ENCODE results near the gene NF1.

DNA sequence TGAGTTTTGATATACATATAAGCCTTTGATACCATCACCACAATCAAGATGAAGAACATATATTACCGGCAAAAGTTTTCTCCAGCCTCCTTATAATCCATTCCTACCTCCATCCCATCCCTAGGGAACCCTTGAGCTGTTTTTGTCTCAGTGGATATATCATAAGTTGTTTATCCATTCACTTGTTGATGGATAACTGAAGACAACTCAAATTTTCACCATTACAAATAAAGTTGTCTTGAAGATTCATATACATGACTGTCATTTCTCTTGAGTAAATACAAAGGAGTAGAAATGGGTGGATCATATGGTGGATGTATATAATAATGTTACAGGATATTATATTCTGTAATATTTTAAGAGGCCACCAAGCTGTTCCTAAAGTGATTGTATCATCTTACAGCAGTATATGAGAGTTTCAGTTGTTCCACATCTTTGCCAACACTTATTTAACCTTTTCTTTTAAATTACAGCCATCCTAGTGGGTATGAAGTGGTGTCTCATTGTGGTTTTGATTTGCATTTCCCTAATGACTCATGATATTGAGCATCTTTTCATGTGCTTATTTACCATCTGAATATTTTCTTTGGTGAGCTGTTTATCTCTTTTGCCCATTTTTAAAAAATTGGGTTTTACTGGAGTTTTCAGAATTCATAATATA, 17.4 kb downstream of the NF1 start:
- TF ChIP-seq, protein P1, sequence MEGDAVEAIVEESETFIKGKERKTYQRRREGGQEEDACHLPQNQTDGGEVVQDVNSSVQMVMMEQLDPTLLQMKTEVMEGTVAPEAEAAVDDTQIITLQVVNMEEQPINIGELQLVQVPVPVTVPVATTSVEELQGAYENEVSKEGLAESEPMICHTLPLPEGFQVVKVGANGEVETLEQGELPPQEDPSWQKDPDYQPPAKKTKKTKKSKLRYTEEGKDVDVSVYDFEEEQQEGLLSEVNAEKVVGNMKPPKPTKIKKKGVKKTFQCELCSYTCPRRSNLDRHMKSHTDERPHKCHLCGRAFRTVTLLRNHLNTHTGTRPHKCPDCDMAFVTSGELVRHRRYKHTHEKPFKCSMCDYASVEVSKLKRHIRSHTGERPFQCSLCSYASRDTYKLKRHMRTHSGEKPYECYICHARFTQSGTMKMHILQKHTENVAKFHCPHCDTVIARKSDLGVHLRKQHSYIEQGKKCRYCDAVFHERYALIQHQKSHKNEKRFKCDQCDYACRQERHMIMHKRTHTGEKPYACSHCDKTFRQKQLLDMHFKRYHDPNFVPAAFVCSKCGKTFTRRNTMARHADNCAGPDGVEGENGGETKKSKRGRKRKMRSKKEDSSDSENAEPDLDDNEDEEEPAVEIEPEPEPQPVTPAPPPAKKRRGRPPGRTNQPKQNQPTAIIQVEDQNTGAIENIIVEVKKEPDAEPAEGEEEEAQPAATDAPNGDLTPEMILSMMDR (IDR thresholded peaks at IDR 0.05): no peak
- TF ChIP-seq POLR2A (IDR thresholded peaks at IDR 0.05) (no peak), POLR2AphosphoS5 (IDR thresholded peaks at IDR 0.05; ENCODE audit: insufficient read depth in 1 of 2, low read depth in 1 of 2) (no peak)
